Left renal cortex interstitium (tissue), 4 donors: Measurements from ENCODE around the gene TSHZ3. TPM values are rescaled to one million over a fixed set of nuclear protein-coding genes. Genes with fewer than 3 reads are reported as not detected.

Source experiments
- DNase-seq, 4 donors: peaks; one replicate each; pipeline ENCODE4 v3.0.0-alpha.2; 2013; ENCODE audit warnings: low read depth in 4 of 4, low spot score in 2 of 4, missing footprints in 1 of 4
- polyA plus RNA-seq, 4 donors: library from polyadenylated mRNA; unstranded; fragments of 120-200 nt; gene quantifications; one replicate each; pipeline ENCODE4 v1.2.1, GENCODE V29; 2013; ENCODE audit not compliant: insufficient read length in 4 of 4

TSHZ3 gene
- polyA plus RNA-seq, 4 donors: 9.9 to 15.1 (median 13.6) TPM

GRCh38 chr19:31339411-31339810 is 9.8 kb downstream of the TSHZ3 start:
- DNase-seq: no peak

- DNase-seq: no peak
Observed at GRCh38 chr19:31338069-31338776, 11.0 kb downstream of the TSHZ3 start.

GRCh38 chr19:31337008-31337914 is 12.0 kb downstream of the TSHZ3 start:
- DNase-seq: no peak

GRCh38 chr19:31335716-31336115 is 13.5 kb downstream of the TSHZ3 start:
- DNase-seq: no peak

- no peak for DNase-seq
Observed at GRCh38 chr19:31334849-31335624, 14.2 kb downstream of the TSHZ3 start.

- DNase-seq: no peak
Observed at GRCh38 chr19:31334101-31334848, 15.0 kb downstream of the TSHZ3 start.

- no peak for DNase-seq
Observed at GRCh38 chr19:31332096-31332495, 17.1 kb downstream of the TSHZ3 start.

GRCh38 chr19:31331536-31331935 is 17.7 kb downstream of the TSHZ3 start:
- no peak for DNase-seq

GRCh38 chr19:31330761-31331160 is 18.5 kb downstream of the TSHZ3 start:
- DNase-seq: no peak

GRCh38 chr19:31330237-31330636 is 19.0 kb downstream of the TSHZ3 start:
- DNase-seq: no peak

- no peak for DNase-seq
Observed at GRCh38 chr19:31329819-31330218, 19.4 kb downstream of the TSHZ3 start.

GRCh38 chr19:31328238-31328637 is 21.0 kb downstream of the TSHZ3 start:
- no peak for DNase-seq

GRCh38 chr19:31326329-31327028 is 22.8 kb downstream of the TSHZ3 start:
- DNase-seq: no peak

GRCh38 chr19:31325342-31325741 is 23.9 kb downstream of the TSHZ3 start:
- no peak for DNase-seq

GRCh38 chr19:31319465-31319864 is 29.8 kb downstream of the TSHZ3 start:
- no peak for DNase-seq

GRCh38 chr19:31318790-31319425 is 30.3 kb downstream of the TSHZ3 start:
- no peak for DNase-seq

GRCh38 chr19:31317570-31317969 is 31.7 kb downstream of the TSHZ3 start:
- DNase-seq: no peak

- no peak for DNase-seq
Observed at GRCh38 chr19:31317093-31317492, 32.1 kb downstream of the TSHZ3 start.

- DNase-seq: no peak
Observed at GRCh38 chr19:31316201-31316951, 32.9 kb downstream of the TSHZ3 start.
